Measurements from ENCODE around the gene RBFA. TPM values are rescaled to one million over a fixed set of nuclear protein-coding genes. Genes with fewer than 3 reads are reported as not detected.

The RBFA gene
- total and polyA plus RNA-seq, 2 experiments from 2014 or later: 28.4 to 45.1 TPM

DNA sequence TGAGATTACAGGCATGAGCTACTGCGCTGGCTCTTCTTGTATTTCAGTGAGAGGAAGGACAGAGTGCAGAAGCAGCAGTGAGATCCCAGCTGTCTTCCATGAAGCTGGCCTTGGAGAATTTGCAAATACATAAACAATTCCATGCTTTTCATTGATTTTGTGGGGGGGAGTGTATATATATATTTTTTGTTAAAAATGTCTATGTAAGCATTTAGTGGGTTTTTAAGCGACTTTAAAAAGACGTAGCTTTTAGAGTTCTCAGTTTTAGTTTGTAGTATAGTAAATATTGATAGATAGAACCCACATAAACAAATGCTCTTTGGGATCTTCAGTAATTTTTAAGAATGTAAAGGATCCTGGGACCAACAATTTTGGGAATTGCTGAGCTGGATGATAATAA lies 6.3 kb downstream of the RBFA start:
- DNase-seq (ENCODE audit: low read depth in 1 of 2, low spot score in 1 of 2): no peak
- no peaks in the 10 kb centered on the region for H3K27me3 ChIP-seq
- no peaks in the 10 kb centered on the region for H3K4me1 ChIP-seq (ENCODE audit: low read depth)
- no peak overlapping the region for H3K4me3 ChIP-seq
- no peaks in the 10 kb centered on the region for H3K9me3 ChIP-seq (ENCODE audit: low read depth)
- no peak overlapping the region for H3K27ac ChIP-seq
- TF ChIP-seq, protein P1, sequence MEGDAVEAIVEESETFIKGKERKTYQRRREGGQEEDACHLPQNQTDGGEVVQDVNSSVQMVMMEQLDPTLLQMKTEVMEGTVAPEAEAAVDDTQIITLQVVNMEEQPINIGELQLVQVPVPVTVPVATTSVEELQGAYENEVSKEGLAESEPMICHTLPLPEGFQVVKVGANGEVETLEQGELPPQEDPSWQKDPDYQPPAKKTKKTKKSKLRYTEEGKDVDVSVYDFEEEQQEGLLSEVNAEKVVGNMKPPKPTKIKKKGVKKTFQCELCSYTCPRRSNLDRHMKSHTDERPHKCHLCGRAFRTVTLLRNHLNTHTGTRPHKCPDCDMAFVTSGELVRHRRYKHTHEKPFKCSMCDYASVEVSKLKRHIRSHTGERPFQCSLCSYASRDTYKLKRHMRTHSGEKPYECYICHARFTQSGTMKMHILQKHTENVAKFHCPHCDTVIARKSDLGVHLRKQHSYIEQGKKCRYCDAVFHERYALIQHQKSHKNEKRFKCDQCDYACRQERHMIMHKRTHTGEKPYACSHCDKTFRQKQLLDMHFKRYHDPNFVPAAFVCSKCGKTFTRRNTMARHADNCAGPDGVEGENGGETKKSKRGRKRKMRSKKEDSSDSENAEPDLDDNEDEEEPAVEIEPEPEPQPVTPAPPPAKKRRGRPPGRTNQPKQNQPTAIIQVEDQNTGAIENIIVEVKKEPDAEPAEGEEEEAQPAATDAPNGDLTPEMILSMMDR (IDR thresholded peaks at IDR 0.05; ENCODE audit: low read depth, low read length): no peak
- peaks cover 4% of the 10 kb centered on the region for H3K36me3 ChIP-seq

DNA sequence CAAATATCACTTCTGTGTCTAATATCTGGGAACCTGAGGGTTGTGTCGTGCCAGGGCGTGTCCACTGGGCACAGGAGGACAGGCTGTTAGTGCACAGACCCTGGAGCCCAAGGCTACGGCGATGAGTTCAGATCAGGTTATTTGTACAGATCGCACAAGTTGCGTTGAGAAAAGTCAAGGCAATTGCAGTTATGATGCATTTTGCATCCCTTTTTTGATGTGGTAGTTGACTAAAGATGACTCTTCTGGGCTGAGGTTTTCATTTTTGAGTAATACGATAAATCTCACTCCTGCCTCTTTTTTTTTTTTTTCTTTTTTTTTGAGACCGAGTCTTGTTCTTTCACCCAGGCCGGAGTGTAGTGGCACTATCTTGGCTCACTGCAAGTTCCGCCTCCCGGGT lies 7.2 kb downstream of the RBFA start:
- Histone ChIP-seq H3K27ac (no peak overlapping the region), H3K4me3 (no peak overlapping the region), H3K4me1 (ENCODE audit: low read depth) (no peaks in the 10 kb centered on the region), H3K9me3 (ENCODE audit: low read depth) (no peaks in the 10 kb centered on the region), H3K27me3 (no peaks in the 10 kb centered on the region), H3K36me3 (peaks cover 4% of the 10 kb centered on the region)
- DNase-seq (ENCODE audit: low read depth in 1 of 2, low spot score in 1 of 2): no peak
- TF ChIP-seq, protein P1 (IDR thresholded peaks at IDR 0.05; ENCODE audit: low read depth, low read length): no peak

DNA sequence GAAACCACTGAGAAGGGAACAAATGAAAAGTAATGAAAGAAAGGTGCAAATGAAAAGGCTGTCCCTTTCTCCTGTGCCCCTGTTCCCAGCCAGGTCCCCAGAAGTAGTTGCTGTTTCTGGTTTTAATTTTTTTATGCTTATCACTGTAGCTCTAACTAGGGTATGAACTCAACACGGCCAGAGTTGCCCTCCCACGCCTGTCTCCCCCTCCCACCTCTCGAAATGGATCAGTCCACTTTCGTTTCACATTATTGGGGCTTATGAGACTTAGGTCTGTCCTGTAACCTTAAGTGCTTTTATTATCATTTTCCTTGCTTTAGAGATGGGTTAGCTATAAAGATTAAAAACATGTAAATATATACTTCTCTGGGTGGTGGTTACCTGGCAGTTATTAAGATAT lies 8.6 kb downstream of the RBFA start:
- Histone ChIP-seq H3K4me3 (no peak overlapping the region), H3K4me1 (ENCODE audit: low read depth) (no peaks in the 10 kb centered on the region), H3K27ac (no peak overlapping the region), H3K36me3 (peaks cover 4% of the 10 kb centered on the region), H3K9me3 (ENCODE audit: low read depth) (no peaks in the 10 kb centered on the region), H3K27me3 (no peaks in the 10 kb centered on the region)
- TF ChIP-seq, protein P1 (IDR thresholded peaks at IDR 0.05; ENCODE audit: low read depth, low read length): no peak
- no peak for DNase-seq (ENCODE audit: low read depth in 1 of 2, low spot score in 1 of 2)

DNA sequence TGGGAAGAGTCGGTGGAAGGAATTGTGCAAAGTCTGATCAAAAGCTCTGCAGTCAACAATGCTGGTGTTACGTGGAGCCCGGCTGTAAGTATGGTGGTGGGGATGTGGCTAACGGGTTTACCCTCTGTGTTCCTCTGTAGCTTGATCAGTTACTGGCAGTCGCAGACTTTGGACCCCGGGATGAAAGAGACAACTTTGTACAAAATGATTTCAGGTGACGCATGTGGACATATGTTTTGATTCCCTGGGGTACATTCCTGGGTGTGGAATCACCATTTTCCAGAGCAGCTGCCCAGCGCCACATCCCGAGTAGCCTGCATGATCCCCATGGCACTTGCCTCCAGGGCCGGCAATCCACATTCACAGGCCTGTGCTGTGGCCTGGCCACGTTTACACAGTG lies 9.8 kb downstream of the RBFA start:
- no peak overlapping the region for H3K27ac ChIP-seq
- H3K36me3 ChIP-seq: peaks cover 4% of the 10 kb centered on the region
- no peaks in the 10 kb centered on the region for H3K9me3 ChIP-seq (ENCODE audit: low read depth)
- H3K27me3 ChIP-seq: no peaks in the 10 kb centered on the region
- no peak overlapping the region for H3K4me3 ChIP-seq
- no peak for DNase-seq (ENCODE audit: low read depth in 1 of 2, low spot score in 1 of 2)
- TF ChIP-seq, protein P1 (IDR thresholded peaks at IDR 0.05; ENCODE audit: low read depth, low read length): no peak
- H3K4me1 ChIP-seq (ENCODE audit: low read depth): no peaks in the 10 kb centered on the region

DNA sequence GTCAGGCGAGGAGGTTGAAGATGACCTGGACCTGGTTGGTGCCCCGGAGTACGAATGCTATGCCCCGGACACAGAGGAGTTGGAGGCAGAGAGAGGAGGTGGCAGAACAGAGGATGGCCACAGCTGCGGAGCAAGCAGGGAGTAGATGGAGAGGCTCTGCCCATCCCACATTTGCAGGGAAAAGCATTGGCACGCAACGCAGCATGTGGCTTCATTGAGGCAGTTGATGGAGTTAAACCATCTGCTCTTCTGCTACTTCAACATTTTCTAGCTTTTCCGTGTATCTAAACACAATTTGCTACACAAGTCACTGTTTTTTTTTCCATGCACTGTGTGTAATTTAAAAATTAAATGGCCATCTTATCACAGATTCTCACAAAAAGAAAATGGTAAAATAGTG lies 11.8 kb downstream of the RBFA start:
- Histone ChIP-seq H3K27me3 (no peaks in the 10 kb centered on the region), H3K4me1 (ENCODE audit: low read depth) (no peaks in the 10 kb centered on the region), H3K4me3 (no peak overlapping the region), H3K9me3 (ENCODE audit: low read depth) (no peaks in the 10 kb centered on the region), H3K27ac (no peak overlapping the region), H3K36me3 (peaks cover 4% of the 10 kb centered on the region)
- TF ChIP-seq, protein P1 (IDR thresholded peaks at IDR 0.05; ENCODE audit: low read depth, low read length): no peak
- no peak for DNase-seq (ENCODE audit: low read depth in 1 of 2, low spot score in 1 of 2)

DNA sequence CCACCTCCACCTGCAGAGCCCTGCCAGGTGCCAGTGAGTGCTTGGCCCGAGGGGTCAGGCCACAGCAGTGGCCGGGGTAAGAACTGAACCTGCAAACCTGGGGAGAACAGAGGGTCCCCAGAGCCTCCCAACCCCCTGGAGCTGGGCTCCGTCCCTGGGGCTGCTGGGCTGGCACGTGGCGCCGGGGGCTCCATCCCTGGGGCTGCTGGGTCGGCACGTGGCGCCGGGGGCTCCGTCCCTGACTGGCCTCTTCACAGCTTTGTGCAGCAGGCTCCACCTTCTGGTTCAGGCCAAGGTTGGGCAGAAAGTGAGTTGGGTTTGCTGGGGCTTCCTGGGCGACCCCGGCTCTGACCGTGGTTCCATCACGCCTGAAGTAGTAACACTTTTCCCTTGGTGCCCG lies 12.2 kb downstream of the RBFA start:
- TF ChIP-seq, protein P1 (IDR thresholded peaks at IDR 0.05; ENCODE audit: low read depth, low read length): no peak
- DNase-seq (ENCODE audit: low read depth in 1 of 2, low spot score in 1 of 2): no peak
- H3K27ac ChIP-seq: no peak overlapping the region
- H3K27me3 ChIP-seq: no peaks in the 10 kb centered on the region
- peaks cover 4% of the 10 kb centered on the region for H3K36me3 ChIP-seq
- H3K4me3 ChIP-seq: no peak overlapping the region
- H3K9me3 ChIP-seq (ENCODE audit: low read depth): no peaks in the 10 kb centered on the region
- no peaks in the 10 kb centered on the region for H3K4me1 ChIP-seq (ENCODE audit: low read depth)
